Retinal pigment epithelial cell (primary cell): ENCODE results near the gene ATP1B1.

Experiments
- DNase-seq: peaks from one replicate; pipeline ENCODE4 v3.0.0-alpha.2; 2010; ENCODE audit warnings: low read depth
- H3K4me3 ChIP-seq: 2 replicates; pipeline ENCODE4 v1.5.1; 2011; ENCODE audit warnings: mild to moderate bottlenecking, low read length, control low read depth, moderate library complexity
- CTCF ChIP-seq: conservative IDR thresholded peaks from 2 replicates; pipeline ENCODE4 v1.5.1; 2011; ENCODE audit warnings: low read depth, low read length, control low read depth, inconsistent platforms

The ATP1B1 gene

GRCh38 chr1:169129109-169129784, 22.8 kb downstream of the ATP1B1 start:
- DNase-seq = no peak
- no peak for TF ChIP-seq CTCF
- no peak overlapping the region for H3K4me3 ChIP-seq

DNA sequence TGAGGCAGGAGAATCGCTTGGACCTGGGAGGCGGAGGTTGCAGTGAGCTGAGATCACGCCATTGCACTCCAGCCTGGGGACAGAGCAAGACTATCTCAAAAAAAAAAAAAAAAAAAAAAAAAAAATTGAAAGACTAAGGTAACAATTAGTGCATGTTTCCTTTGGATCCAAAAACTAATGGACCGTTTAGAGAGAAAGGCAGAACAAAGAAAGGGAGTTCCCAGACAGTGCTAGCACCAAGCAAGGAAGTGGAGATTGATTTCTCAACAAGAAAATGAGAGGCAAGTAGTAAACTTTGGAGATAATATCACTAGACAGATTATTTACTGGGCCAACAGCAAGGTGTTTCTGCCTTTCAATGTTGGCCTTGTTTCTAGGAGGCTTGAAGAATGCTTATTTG, 24.2 kb downstream of the ATP1B1 start:
- no peak overlapping the region for H3K4me3 ChIP-seq
- no peak for TF ChIP-seq CTCF
- no peak for DNase-seq

DNA sequence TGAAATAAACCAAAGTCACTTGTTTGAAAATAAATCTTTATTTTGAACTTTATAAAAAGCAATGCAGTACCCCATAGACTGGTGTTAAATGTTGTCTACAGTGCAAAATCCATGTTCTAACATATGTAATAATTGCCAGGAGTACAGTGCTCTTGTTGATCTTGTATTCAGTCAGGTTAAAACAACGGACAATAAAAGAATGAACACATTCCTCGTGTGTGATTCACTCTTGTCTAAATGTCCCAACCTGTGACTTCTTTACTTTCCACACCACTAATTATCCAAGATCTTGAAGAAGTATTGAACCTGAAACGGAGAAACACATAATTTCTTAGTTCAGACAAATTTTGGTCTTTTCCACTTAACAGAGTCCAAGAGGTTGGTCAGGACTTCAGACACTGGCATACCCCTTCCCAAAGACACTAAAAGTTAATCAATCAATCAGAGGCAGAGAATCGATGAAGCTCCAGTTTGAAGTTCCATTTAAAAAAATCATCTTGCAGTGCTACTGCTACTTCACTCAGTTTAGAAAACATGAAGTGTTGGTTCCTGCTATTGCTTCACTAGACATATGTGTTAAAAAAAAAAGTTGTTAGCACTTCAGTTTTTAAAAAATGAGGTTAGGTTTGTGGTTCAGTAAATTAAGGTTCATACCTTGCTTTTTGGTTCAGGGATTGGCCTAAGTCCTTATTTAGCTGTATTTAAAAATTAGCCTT, 26.2 kb downstream of the ATP1B1 start:
- no peak for DNase-seq
- no peak for TF ChIP-seq CTCF
- H3K4me3 ChIP-seq = no peak overlapping the region

GRCh38 chr1:169133228-169133576, 26.7 kb downstream of the ATP1B1 start:
- TF ChIP-seq CTCF = no peak
- no peak for DNase-seq

GRCh38 chr1:169133801-169134502, 27.5 kb downstream of the ATP1B1 start:
- H3K4me3 ChIP-seq = no peak overlapping the region
- no peak for DNase-seq
- peak; percentile 40 for TF ChIP-seq CTCF

More at GRCh38 chr1:169133228-169133576, 26.7 kb downstream of the ATP1B1 start:
- no peak overlapping the region for H3K4me3 ChIP-seq

GRCh38 chr1:169137357-169137756, 30.9 kb downstream of the ATP1B1 start:
- TF ChIP-seq CTCF = no peak
- DNase-seq = no peak
- no peak overlapping the region for H3K4me3 ChIP-seq
